Spleen (tissue), 11 donors: Measurements from ENCODE around the gene USP6NL. TPM values are rescaled to one million over a fixed set of nuclear protein-coding genes. Genes with fewer than 3 reads are reported as not detected.

Experiments
- DNase-seq: peaks from one replicate; pipeline ENCODE4 v3.0.0-alpha.2; 2020
- H3K27ac ChIP-seq, 8 donors: fragments of 200-600 bp; sonication (generic) in 7 of 8; 1 replicate in 4 of 8; 2 replicates in 4 of 8; pipeline versions ENCODE4 v1.5.0 to v1.8.0; 2016 to 2021; ENCODE audit warnings: inconsistent platforms in 4 of 8, mild to moderate bottlenecking in 4 of 8, moderate library complexity in 1 of 8
- H3K27me3 ChIP-seq, 7 donors: fragments of 200-600 bp; sonication (generic) in 6 of 7; replicated peaks in 1 of 7; 1 replicate in 4 of 7; 2 replicates in 3 of 7; pipeline versions ENCODE4 v1.5.0 to v1.8.0; 2016 to 2021; ENCODE audit warnings: inconsistent platforms in 3 of 7, mild to moderate bottlenecking in 1 of 7
- H3K36me3 ChIP-seq, 6 donors: fragments of 200-600 bp; sonication (generic) in 5 of 6; 1 replicate in 4 of 6; 2 replicates in 2 of 6; pipeline versions ENCODE4 v1.5.0 to v1.8.0; 2016 to 2021; ENCODE audit warnings: inconsistent platforms in 2 of 6
- H3K4me1 ChIP-seq, 6 donors: fragments of 200-600 bp; sonication (generic) in 5 of 6; 1 replicate in 3 of 6; 2 replicates in 3 of 6; pipeline versions ENCODE4 v1.5.0 to v1.8.0; 2016 to 2021; ENCODE audit warnings: inconsistent platforms in 3 of 6
- H3K4me3 ChIP-seq, 8 donors: fragments of 200-600 bp; sonication (generic) in 7 of 8; 1 replicate in 4 of 8; 2 replicates in 4 of 8; pipeline versions ENCODE4 v1.5.0 to v1.8.0; 2016 to 2021; ENCODE audit warnings: inconsistent platforms in 4 of 8, mild to moderate bottlenecking in 4 of 8, moderate library complexity in 2 of 8
- H3K9me3 ChIP-seq, 8 donors: fragments of 200-600 bp; sonication (generic) in 7 of 8; 1 replicate in 4 of 8; 2 replicates in 4 of 8; pipeline versions ENCODE4 v1.5.0 to v1.8.0; 2016 to 2021; ENCODE audit warnings: inconsistent platforms in 4 of 8
- POLR2A ChIP-seq, 3 donors: fragments of 450-650 bp; IDR thresholded peaks; one replicate each; pipeline ENCODE4 v1.5.1; 2017; ENCODE audit warnings: antibody characterized with exemption in 3 of 3, mild to moderate bottlenecking in 1 of 3
- POLR2AphosphoS5 ChIP-seq, 3 donors: sonication (generic); formaldehyde crosslinking; IDR thresholded peaks; one replicate each; pipeline ENCODE4 v1.5.1; 2017; ENCODE audit warnings: antibody characterized with exemption in 3 of 3
- WGBS, 5 donors: extraction: QIAGEN DNeasy Blood & Tissue Kit in 3 of 5; methylation state at CpG; one replicate each; pipeline versions ENCODE4 v1.1.5 to v1.1.7; 2013 to 2018; 5-methylcytosine and 5-hydroxymethylcytosine counted together
- intact Hi-C: fragments of 100-400 bp; cut with DNase I; formaldehyde crosslinking; loops from one replicate; pipeline ENCODE4 v1.15.0; 2023; ENCODE audit warnings: low total_unique reads
- polyA plus RNA-seq, 3 donors: library from polyadenylated mRNA; stranded (reverse); fragments of 200-250 nt; gene quantifications; one replicate each; pipeline ENCODE4 v1.2.1, GENCODE V29; 2013
- total RNA-seq, 7 donors: library from RNA; depleted of rRNA in 3 of 7; stranded (reverse); fragments of >200 nt in 3 of 7; fragmentation: NEBNext Ultra II Directional in 4 of 7; extraction: Animal tissue kit (Norgen Biotek cat#: 25700) in 4 of 7; gene quantifications; one replicate each; pipeline versions ENCODE4 v1.1.0 to v1.2.1, GENCODE V29; 2016 to 2021
- TF ChIP-seq, protein P1 (sequence below), 11 experiments: fragments of 200-600 bp in 7 of 11; fragments of 450-650 bp in 4 of 11; sonication (generic) in 4 of 11; IDR thresholded peaks in 8 of 11; conservative IDR thresholded peaks in 3 of 11; 1 replicate in 7 of 11; 2 replicates in 4 of 11; pipeline versions ENCODE4 v1.4.0 to v1.8.0; 2016 to 2021; ENCODE audit warnings: antibody characterized with exemption in 11 of 11, inconsistent platforms in 4 of 11, mild to moderate bottlenecking in 1 of 11
- donor health status: healthy with polysubstance abuse.
- donor health status: DM: no; HTN: no; CAD: no; lungs with moderate emphysema.
- donor health status: DM: no; HTN: no; CAD: no.
- donor health status: Bipolar disorder and iron deficiency.
- donor health status: healthy.
- donor health status: DM: no; HTN: no; CAD: no.
- donor health status: DM: yes; HTN: yes; CAD: no.

The USP6NL gene
- total and polyA plus RNA-seq, 10 donors = 11.0 to 51.7 (median 37.7) TPM

DNA sequence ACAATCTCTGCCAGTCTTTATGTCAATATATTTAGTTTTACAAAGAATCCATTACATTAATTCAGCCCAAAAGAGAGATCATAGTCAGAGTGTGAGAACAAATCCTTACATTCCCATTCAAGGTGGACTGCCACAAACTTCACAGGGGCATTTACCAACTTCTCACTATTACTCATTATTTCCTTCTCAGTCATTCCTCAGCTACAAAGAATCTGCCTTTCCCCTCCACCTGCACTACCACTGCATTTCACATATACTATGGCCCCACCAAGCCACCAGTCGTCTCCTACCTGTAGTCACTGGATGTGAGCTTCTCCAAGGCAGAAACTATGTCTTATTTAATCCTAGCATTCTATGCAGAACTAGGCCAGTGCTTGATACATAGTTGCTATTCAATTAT lies 94.3 kb downstream of the USP6NL start:
- Histone ChIP-seq H3K4me3 (no peak overlapping the region), H3K4me1 (peaks cover 15 to 57% (median 33%) of the 10 kb centered on the region in 6 donors), H3K36me3 (peaks cover 0 to 23% (median 6%) of the 10 kb centered on the region in 6 donors), H3K9me3 (no peaks in the 10 kb centered on the region), H3K27me3 (no peaks in the 10 kb centered on the region), H3K27ac (peak overlapping the region in 5 of 8 donors; percentile 1 to 64 (median 52))
- TF ChIP-seq, protein P1, sequence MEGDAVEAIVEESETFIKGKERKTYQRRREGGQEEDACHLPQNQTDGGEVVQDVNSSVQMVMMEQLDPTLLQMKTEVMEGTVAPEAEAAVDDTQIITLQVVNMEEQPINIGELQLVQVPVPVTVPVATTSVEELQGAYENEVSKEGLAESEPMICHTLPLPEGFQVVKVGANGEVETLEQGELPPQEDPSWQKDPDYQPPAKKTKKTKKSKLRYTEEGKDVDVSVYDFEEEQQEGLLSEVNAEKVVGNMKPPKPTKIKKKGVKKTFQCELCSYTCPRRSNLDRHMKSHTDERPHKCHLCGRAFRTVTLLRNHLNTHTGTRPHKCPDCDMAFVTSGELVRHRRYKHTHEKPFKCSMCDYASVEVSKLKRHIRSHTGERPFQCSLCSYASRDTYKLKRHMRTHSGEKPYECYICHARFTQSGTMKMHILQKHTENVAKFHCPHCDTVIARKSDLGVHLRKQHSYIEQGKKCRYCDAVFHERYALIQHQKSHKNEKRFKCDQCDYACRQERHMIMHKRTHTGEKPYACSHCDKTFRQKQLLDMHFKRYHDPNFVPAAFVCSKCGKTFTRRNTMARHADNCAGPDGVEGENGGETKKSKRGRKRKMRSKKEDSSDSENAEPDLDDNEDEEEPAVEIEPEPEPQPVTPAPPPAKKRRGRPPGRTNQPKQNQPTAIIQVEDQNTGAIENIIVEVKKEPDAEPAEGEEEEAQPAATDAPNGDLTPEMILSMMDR (IDR thresholded peaks at IDR 0.05 in 8 of 11, conservative IDR thresholded peaks at IDR 0.05 in 3 of 11) = no peak
- TF ChIP-seq POLR2AphosphoS5 (IDR thresholded peaks at IDR 0.05) (no peak), POLR2A (IDR thresholded peaks at IDR 0.05) (no peak)
- no peak for DNase-seq
- intact Hi-C loops = loop anchor here (5.0 kb wide), 1 partner anchor 210 kb away; no protein-coding TSS in a partner anchor
- 39 to 81% (median 74%) methylated on average over 1 of the region's 1 CpG for WGBS, 5 donors

DNA sequence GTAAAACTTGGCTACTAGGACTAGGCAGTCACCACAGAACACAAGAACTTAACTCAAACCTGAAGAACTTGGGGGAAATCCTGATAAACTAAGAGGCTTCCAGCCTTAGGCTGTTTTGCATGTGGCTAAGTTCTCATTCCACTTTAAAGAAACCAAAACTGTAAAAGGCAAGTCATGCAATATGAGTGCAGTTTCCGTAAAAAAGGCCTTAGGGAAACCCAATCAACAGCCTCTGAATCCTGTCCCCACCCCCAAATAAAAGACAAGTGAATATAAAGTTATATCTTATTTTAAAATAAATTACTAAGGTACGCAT lies 95.1 kb downstream of the USP6NL start:
- Histone ChIP-seq H3K36me3 (peaks cover 0 to 23% (median 6%) of the 10 kb centered on the region in 6 donors), H3K27me3 (no peaks in the 10 kb centered on the region), H3K9me3 (no peaks in the 10 kb centered on the region), H3K27ac (peak overlapping the region in 7 of 8 donors; percentile 1 to 64 (median 46)), H3K4me3 (no peak overlapping the region), H3K4me1 (peaks cover 15 to 55% (median 29%) of the 10 kb centered on the region in 6 donors)
- intact Hi-C loops = loop anchor here (5.0 kb wide), 1 partner anchor 211 kb away; no protein-coding TSS in a partner anchor
- 52 to 62% (median 60%) methylated on average over 2 of the region's 2 CpGs for WGBS, 5 donors
- TF ChIP-seq POLR2AphosphoS5 (IDR thresholded peaks at IDR 0.05) (no peak), POLR2A (IDR thresholded peaks at IDR 0.05) (no peak)
- TF ChIP-seq, protein P1 (IDR thresholded peaks at IDR 0.05 in 8 of 11, conservative IDR thresholded peaks at IDR 0.05 in 3 of 11) = no peak
- no peak for DNase-seq

GRCh38 chr10:11515596-11516430 lies 95.6 kb downstream of the USP6NL start:
- intact Hi-C loops = loop anchor here (1.0 to 5.0 kb wide), 2 partner anchors 211 to 242 kb away; no protein-coding TSS in a partner anchor
- H3K9me3 ChIP-seq = no peaks in the 10 kb centered on the region
- TF ChIP-seq, protein P1 (IDR thresholded peaks at IDR 0.05 in 8 of 11, conservative IDR thresholded peaks at IDR 0.05 in 3 of 11) = peak; percentile 75 to 92 (median 86)
- TF ChIP-seq POLR2A (IDR thresholded peaks at IDR 0.05) (no peak), POLR2AphosphoS5 (IDR thresholded peaks at IDR 0.05) (no peak)
- peaks cover 0 to 23% (median 6%) of the 10 kb centered on the region in 6 donors for H3K36me3 ChIP-seq
- H3K27ac ChIP-seq = peak overlapping the region in 5 of 8 donors; percentile 12 to 64 (median 52)
- no peak overlapping the region for H3K4me3 ChIP-seq
- DNase-seq = no peak
- 7 to 19% (median 13%) methylated on average over 5 of the region's 5 CpGs for WGBS, 5 donors
- H3K4me1 ChIP-seq = peaks cover 19 to 55% (median 29%) of the 10 kb centered on the region in 6 donors
- H3K27me3 ChIP-seq = no peaks in the 10 kb centered on the region

- WGBS, 5 donors = 89 to 96% (median 90%) methylated on average over 4 of the region's 4 CpGs
- no peaks in the 10 kb centered on the region for H3K9me3 ChIP-seq
- TF ChIP-seq POLR2AphosphoS5 (IDR thresholded peaks at IDR 0.05) (no peak), POLR2A (IDR thresholded peaks at IDR 0.05) (no peak)
- H3K27ac ChIP-seq = no peak overlapping the region
- no peak for DNase-seq
- H3K27me3 ChIP-seq = no peaks in the 10 kb centered on the region
- peaks cover 0 to 18% (median 3%) of the 10 kb centered on the region in 6 donors for H3K36me3 ChIP-seq
- H3K4me1 ChIP-seq = peaks cover 20 to 64% (median 27%) of the 10 kb centered on the region in 6 donors
- H3K4me3 ChIP-seq = no peak overlapping the region
- intact Hi-C loops = no loop called here
Observed at GRCh38 chr10:11513727-11514126, 97.7 kb downstream of the USP6NL start.
